ENCODE results near the gene EFR3B. TPM values are rescaled to one million over a fixed set of nuclear protein-coding genes. Genes with fewer than 3 reads are reported as not detected.

EFR3B gene
- total and polyA plus RNA-seq, 5 donors from 2014 or later, result 0.05 to 0.15 (median 0.08) TPM; not detected in 1

GRCh38 chr2:25076749-25077148 lies 34.9 kb downstream of the EFR3B start:
- DNase-seq (no peak), ATAC-seq (ENCODE audit: low read depth in 2 of 2) (no peak)
- H3K4me1 Mint-ChIP-seq, result no peaks in the 10 kb centered on the region
- H3K27ac Mint-ChIP-seq, result no peak overlapping the region
- peaks cover 16% of the 10 kb centered on the region for H3K27me3 ChIP-seq (ENCODE audit: control insufficient read depth, insufficient read depth, low read length)
- H3K36me3 ChIP-seq (ENCODE audit: control insufficient read depth, insufficient read depth, low read length), result no peaks in the 10 kb centered on the region
- H3K4me3 ChIP-seq (ENCODE audit: low read depth, low read length), result no peak overlapping the region
- H3K27me3 Mint-ChIP-seq, result peaks cover 47% of the 10 kb centered on the region
- peaks cover 0 to 2% (median 0%) of the 10 kb centered on the region in 7 donors for H3K9me3 Mint-ChIP-seq
- H3K36me3 Mint-ChIP-seq, result no peaks in the 10 kb centered on the region
- H3K4me3 Mint-ChIP-seq, result no peak overlapping the region
- H3K27ac ChIP-seq (ENCODE audit: insufficient read depth, low read length, poor library complexity, severe bottlenecking), result no peak overlapping the region
- H3K4me1 ChIP-seq (ENCODE audit: control insufficient read depth, insufficient read depth, low read length, poor library complexity, severe bottlenecking), result no peaks in the 10 kb centered on the region
- H3K9me3 ChIP-seq (ENCODE audit: control insufficient read depth in 2 of 2, low read length in 2 of 2), result no peaks in the 10 kb centered on the region

- H3K36me3 ChIP-seq (ENCODE audit: control insufficient read depth, insufficient read depth, low read length), result no peaks in the 10 kb centered on the region
- H3K27me3 ChIP-seq (ENCODE audit: control insufficient read depth, insufficient read depth, low read length), result peaks cover 19% of the 10 kb centered on the region
- H3K4me3 ChIP-seq (ENCODE audit: low read depth, low read length), result no peak overlapping the region
- Mint-ChIP-seq H3K4me3 (no peak overlapping the region), H3K27me3 (peaks cover 47% of the 10 kb centered on the region), H3K27ac (no peak overlapping the region), H3K36me3 (no peaks in the 10 kb centered on the region), H3K9me3 (peaks cover 0 to 2% (median 0%) of the 10 kb centered on the region in 7 donors), H3K4me1 (peaks cover 0 to 2% (median 0%) of the 10 kb centered on the region in 4 donors)
- ATAC-seq (ENCODE audit: low read depth in 2 of 2) (no peak), DNase-seq (no peak)
- H3K9me3 ChIP-seq (ENCODE audit: control insufficient read depth in 2 of 2, low read length in 2 of 2), result no peaks in the 10 kb centered on the region
- H3K4me1 ChIP-seq (ENCODE audit: control insufficient read depth, insufficient read depth, low read length, poor library complexity, severe bottlenecking), result no peaks in the 10 kb centered on the region
- H3K27ac ChIP-seq (ENCODE audit: insufficient read depth, low read length, poor library complexity, severe bottlenecking), result no peak overlapping the region
Observed at GRCh38 chr2:25077789-25078169, 35.9 kb downstream of the EFR3B start.

DNA sequence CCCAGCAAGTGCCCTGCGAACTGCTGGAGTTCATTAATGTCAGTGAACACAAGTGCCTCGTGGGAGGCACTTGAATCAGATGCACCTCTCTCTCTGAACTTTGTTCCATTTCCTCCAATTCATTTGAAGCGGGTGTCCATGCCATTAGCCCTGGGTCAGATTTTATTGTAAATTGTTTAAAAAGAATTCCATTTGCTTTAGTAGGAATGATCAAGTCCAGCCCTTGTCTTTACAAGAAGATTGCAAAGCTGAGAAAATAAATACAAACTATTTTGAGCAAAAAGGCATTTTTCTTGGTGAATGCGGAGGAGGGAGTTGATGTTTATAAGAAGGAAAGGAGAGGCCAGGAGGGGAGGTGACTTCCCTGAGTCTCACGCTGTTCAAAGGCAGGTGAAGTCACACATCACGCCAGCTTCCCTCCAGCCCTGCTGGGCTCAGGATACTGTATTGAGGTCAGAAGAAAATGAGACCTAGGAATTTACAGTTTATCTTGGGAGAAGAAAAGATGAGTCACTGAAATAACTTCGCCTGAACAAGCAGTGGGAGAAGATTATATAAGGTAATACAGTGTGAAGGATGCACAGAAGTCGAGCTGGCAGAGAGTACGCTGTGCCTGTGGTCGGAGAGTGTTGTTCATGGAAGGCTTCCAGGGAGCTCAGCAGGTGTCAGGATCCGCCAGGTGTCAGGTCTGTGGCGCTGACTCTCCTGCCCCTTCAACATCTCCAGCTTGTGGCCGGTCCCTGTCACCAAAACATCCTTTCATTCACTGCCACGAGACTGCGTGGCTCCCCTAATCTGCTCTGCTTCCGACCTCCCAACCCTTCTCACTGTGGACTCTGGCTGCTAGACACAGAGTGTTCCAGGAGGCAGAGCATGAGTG lies 36.5 kb downstream of the EFR3B start:
- peaks cover 0 to 2% (median 0%) of the 10 kb centered on the region in 4 donors for H3K4me1 Mint-ChIP-seq
- H3K27ac Mint-ChIP-seq, result no peak overlapping the region
- peaks cover 19% of the 10 kb centered on the region for H3K27me3 ChIP-seq (ENCODE audit: control insufficient read depth, insufficient read depth, low read length)
- no peak overlapping the region for H3K4me3 Mint-ChIP-seq
- H3K36me3 ChIP-seq (ENCODE audit: control insufficient read depth, insufficient read depth, low read length), result no peaks in the 10 kb centered on the region
- no peaks in the 10 kb centered on the region for H3K36me3 Mint-ChIP-seq
- no peak overlapping the region for H3K27ac ChIP-seq (ENCODE audit: insufficient read depth, low read length, poor library complexity, severe bottlenecking)
- no peaks in the 10 kb centered on the region for H3K9me3 ChIP-seq (ENCODE audit: control insufficient read depth in 2 of 2, low read length in 2 of 2)
- ATAC-seq (ENCODE audit: low read depth in 2 of 2) (no peak), DNase-seq (no peak)
- H3K9me3 Mint-ChIP-seq, result peaks cover 0 to 2% (median 0%) of the 10 kb centered on the region in 7 donors
- H3K27me3 Mint-ChIP-seq, result peaks cover 45% of the 10 kb centered on the region
- H3K4me1 ChIP-seq (ENCODE audit: control insufficient read depth, insufficient read depth, low read length, poor library complexity, severe bottlenecking), result no peaks in the 10 kb centered on the region
- H3K4me3 ChIP-seq (ENCODE audit: low read depth, low read length), result no peak overlapping the region

- Mint-ChIP-seq H3K4me1 (peaks cover 0 to 2% (median 0%) of the 10 kb centered on the region in 4 donors), H3K9me3 (peaks cover 0 to 2% (median 0%) of the 10 kb centered on the region in 7 donors), H3K4me3 (no peak overlapping the region), H3K27me3 (peaks cover 38% of the 10 kb centered on the region), H3K27ac (peak overlapping the region in 1 of 3 donors; percentile 12), H3K36me3 (no peaks in the 10 kb centered on the region)
- DNase-seq (no peak), ATAC-seq (ENCODE audit: low read depth in 2 of 2) (no peak)
- Histone ChIP-seq H3K27ac (ENCODE audit: insufficient read depth, low read length, poor library complexity, severe bottlenecking) (no peak overlapping the region), H3K4me1 (ENCODE audit: control insufficient read depth, insufficient read depth, low read length, poor library complexity, severe bottlenecking) (no peaks in the 10 kb centered on the region), H3K4me3 (ENCODE audit: low read depth, low read length) (no peak overlapping the region), H3K36me3 (ENCODE audit: control insufficient read depth, insufficient read depth, low read length) (no peaks in the 10 kb centered on the region), H3K27me3 (ENCODE audit: control insufficient read depth, insufficient read depth, low read length) (peaks cover 19% of the 10 kb centered on the region), H3K9me3 (ENCODE audit: control insufficient read depth in 2 of 2, low read length in 2 of 2) (no peaks in the 10 kb centered on the region)
Observed at GRCh38 chr2:25079050-25079635, 37.3 kb downstream of the EFR3B start.

DNA sequence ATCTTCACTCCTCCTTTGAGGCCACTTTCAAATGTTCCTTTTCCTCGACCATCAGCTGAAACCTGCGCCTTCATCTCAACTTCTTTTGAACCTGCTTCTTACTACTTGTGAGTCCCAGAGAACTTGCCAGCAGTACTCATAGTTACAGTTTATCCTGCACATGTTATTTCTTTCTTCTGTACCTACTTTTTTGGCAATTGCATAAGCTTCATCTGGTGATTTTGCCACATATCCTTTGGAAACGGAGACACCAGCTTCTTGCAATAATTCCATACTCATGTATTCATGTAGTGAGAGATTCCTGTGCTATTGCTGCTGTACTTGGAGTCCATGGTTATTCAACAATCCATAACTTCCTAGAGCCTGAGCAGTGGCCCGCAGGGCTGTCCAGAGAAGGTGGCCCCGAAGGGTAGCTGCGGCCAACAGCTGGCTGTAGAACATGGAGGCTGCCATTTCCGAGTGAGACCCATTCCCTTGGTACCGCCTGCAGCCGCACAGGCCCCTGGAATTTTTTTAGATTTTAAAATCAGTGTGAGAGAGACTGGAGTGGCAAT lies 39.4 kb downstream of the EFR3B start:
- DNase-seq (no peak), ATAC-seq (ENCODE audit: low read depth in 2 of 2) (no peak)
- H3K9me3 Mint-ChIP-seq, result peaks cover 0 to 2% (median 0%) of the 10 kb centered on the region in 7 donors
- peak overlapping the region in 1 of 4 donors; percentile 8 for H3K4me3 Mint-ChIP-seq
- Histone ChIP-seq H3K9me3 (ENCODE audit: control insufficient read depth in 2 of 2, low read length in 2 of 2) (no peaks in the 10 kb centered on the region), H3K27ac (ENCODE audit: insufficient read depth, low read length, poor library complexity, severe bottlenecking) (no peak overlapping the region), H3K4me1 (ENCODE audit: control insufficient read depth, insufficient read depth, low read length, poor library complexity, severe bottlenecking) (no peaks in the 10 kb centered on the region), H3K27me3 (ENCODE audit: control insufficient read depth, insufficient read depth, low read length) (peaks cover 17% of the 10 kb centered on the region), H3K36me3 (ENCODE audit: control insufficient read depth, insufficient read depth, low read length) (no peaks in the 10 kb centered on the region), H3K4me3 (ENCODE audit: low read depth, low read length) (no peak overlapping the region)
- H3K27me3 Mint-ChIP-seq, result peaks cover 30% of the 10 kb centered on the region
- no peaks in the 10 kb centered on the region for H3K36me3 Mint-ChIP-seq
- no peak overlapping the region for H3K27ac Mint-ChIP-seq
- peaks cover 0 to 2% (median 0%) of the 10 kb centered on the region in 4 donors for H3K4me1 Mint-ChIP-seq

DNA sequence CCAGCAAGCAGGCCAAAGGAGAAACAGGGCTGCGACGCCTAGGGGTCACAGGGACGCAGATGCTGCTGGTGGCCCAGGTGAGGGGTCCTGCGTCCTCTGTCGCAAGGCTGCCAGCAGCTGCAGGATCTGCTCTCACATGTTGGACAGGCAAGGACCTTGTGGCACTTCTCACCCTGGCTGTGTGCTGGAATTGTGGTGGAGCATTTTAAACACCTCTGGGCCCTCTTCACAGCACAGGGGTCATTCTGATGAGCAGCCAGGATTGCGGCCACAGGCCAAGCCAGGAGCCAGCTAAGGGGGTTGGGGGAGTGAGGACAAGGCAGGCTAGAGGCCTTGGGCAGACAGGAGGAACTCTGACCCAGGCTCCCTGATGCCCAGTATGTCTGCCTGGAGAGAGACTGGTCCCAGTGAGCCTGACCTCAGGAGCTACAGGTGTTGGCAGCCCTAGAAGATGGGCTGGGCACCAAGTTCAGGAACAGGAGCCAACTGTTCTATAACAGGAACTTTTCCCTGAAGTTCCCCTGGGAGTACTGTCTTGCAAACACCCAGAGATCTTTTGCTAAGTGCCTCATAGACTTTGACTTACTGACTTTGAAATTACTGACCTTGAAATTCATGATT lies 40.2 kb downstream of the EFR3B start:
- H3K36me3 Mint-ChIP-seq, result no peaks in the 10 kb centered on the region
- peaks cover 0 to 2% (median 0%) of the 10 kb centered on the region in 4 donors for H3K4me1 Mint-ChIP-seq
- no peak for DNase-seq
- Histone ChIP-seq H3K4me1 (ENCODE audit: control insufficient read depth, insufficient read depth, low read length, poor library complexity, severe bottlenecking) (no peaks in the 10 kb centered on the region), H3K27ac (ENCODE audit: insufficient read depth, low read length, poor library complexity, severe bottlenecking) (no peak overlapping the region), H3K4me3 (ENCODE audit: low read depth, low read length) (no peak overlapping the region), H3K27me3 (ENCODE audit: control insufficient read depth, insufficient read depth, low read length) (peaks cover 14% of the 10 kb centered on the region), H3K9me3 (ENCODE audit: control insufficient read depth in 2 of 2, low read length in 2 of 2) (no peaks in the 10 kb centered on the region), H3K36me3 (ENCODE audit: control insufficient read depth, insufficient read depth, low read length) (no peaks in the 10 kb centered on the region)
- H3K4me3 Mint-ChIP-seq, result no peak overlapping the region
- no peak for ATAC-seq (ENCODE audit: low read depth in 2 of 2)
- peaks cover 0 to 2% (median 0%) of the 10 kb centered on the region in 7 donors for H3K9me3 Mint-ChIP-seq
- no peak overlapping the region for H3K27ac Mint-ChIP-seq
- peaks cover 28% of the 10 kb centered on the region for H3K27me3 Mint-ChIP-seq

GRCh38 chr2:25085761-25086560 lies 44.1 kb downstream of the EFR3B start:
- no peaks in the 10 kb centered on the region for H3K36me3 Mint-ChIP-seq
- ATAC-seq (ENCODE audit: low read depth in 2 of 2) (no peak), DNase-seq (no peak)
- Histone ChIP-seq H3K27me3 (ENCODE audit: control insufficient read depth, insufficient read depth, low read length) (peaks cover 5% of the 10 kb centered on the region), H3K27ac (ENCODE audit: insufficient read depth, low read length, poor library complexity, severe bottlenecking) (no peak overlapping the region), H3K4me1 (ENCODE audit: control insufficient read depth, insufficient read depth, low read length, poor library complexity, severe bottlenecking) (no peaks in the 10 kb centered on the region), H3K4me3 (ENCODE audit: low read depth, low read length) (no peak overlapping the region), H3K36me3 (ENCODE audit: control insufficient read depth, insufficient read depth, low read length) (no peaks in the 10 kb centered on the region), H3K9me3 (ENCODE audit: control insufficient read depth in 2 of 2, low read length in 2 of 2) (no peaks in the 10 kb centered on the region)
- H3K4me1 Mint-ChIP-seq, result peaks cover 0 to 2% (median 0%) of the 10 kb centered on the region in 4 donors
- H3K27ac Mint-ChIP-seq, result no peak overlapping the region
- peaks cover 13% of the 10 kb centered on the region for H3K27me3 Mint-ChIP-seq
- H3K9me3 Mint-ChIP-seq, result no peaks in the 10 kb centered on the region
- H3K4me3 Mint-ChIP-seq, result no peak overlapping the region

All from CD4-positive, CD25-positive, alpha-beta regulatory T cell (primary cell).